A673 (cell line): ENCODE results near the gene GRB10.

Experiments used
- EZH2 ChIP-seq: fragments of 200-600 bp; sonication (generic); IDR thresholded peaks from 2 replicates; pipeline ENCODE4 v1.6.1; 2017; ENCODE audit warnings: borderline replicate concordance, low read depth, mild to moderate bottlenecking, mixed read lengths, antibody characterized with exemption, low read length; ENCODE audit not compliant: poor library complexity, severe bottlenecking
- TF ChIP-seq, protein P1 (sequence below): fragments of 300-800, 200-600 bp; sonication (generic); conservative IDR thresholded peaks from 2 replicates; pipeline ENCODE4 v1.5.1; 2017; ENCODE audit warnings: low read depth, mild to moderate bottlenecking, antibody characterized with exemption, low read length, moderate library complexity, mixed read lengths

DNA sequence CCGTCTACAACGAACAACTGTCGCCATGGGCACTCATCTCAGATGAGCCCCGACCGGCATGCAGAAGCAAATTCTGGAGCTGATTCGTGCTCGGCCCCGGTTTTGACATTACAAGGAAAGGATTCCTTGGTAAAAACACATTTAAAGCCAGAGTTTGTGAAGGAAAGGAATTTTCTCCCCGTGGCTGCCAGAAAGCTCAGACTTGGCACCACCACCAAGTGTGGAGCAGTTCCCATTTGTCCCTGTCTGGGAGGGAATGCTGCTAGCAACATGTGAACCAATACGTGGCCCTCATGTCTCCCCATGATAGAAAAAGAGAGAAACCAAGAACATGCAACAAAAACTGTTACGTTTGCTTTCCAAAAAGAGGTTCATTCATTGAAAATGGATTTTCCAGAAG is 162.3 kb downstream of the GRB10 start:
- TF ChIP-seq, protein P1, sequence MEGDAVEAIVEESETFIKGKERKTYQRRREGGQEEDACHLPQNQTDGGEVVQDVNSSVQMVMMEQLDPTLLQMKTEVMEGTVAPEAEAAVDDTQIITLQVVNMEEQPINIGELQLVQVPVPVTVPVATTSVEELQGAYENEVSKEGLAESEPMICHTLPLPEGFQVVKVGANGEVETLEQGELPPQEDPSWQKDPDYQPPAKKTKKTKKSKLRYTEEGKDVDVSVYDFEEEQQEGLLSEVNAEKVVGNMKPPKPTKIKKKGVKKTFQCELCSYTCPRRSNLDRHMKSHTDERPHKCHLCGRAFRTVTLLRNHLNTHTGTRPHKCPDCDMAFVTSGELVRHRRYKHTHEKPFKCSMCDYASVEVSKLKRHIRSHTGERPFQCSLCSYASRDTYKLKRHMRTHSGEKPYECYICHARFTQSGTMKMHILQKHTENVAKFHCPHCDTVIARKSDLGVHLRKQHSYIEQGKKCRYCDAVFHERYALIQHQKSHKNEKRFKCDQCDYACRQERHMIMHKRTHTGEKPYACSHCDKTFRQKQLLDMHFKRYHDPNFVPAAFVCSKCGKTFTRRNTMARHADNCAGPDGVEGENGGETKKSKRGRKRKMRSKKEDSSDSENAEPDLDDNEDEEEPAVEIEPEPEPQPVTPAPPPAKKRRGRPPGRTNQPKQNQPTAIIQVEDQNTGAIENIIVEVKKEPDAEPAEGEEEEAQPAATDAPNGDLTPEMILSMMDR: no peak
- no peak for TF ChIP-seq EZH2
